GM12864 (cell line): ENCODE results near the gene TBC1D10B.
A peak's percentile ranks its signal among the peaks of the same experiment; 100 is the strongest.

Source experiments
- DNase-seq: peaks from one replicate; pipeline ENCODE4 v3.0.0-alpha.2; 2011; ENCODE audit warnings: low read depth
- H3K4me3 ChIP-seq: 2 replicates; pipeline ENCODE4 v1.5.1; 2011; ENCODE audit warnings: mild to moderate bottlenecking, low read depth, low read length, control low read depth
- CTCF ChIP-seq: IDR thresholded peaks from 2 replicates; pipeline ENCODE4 v1.5.1; 2011; ENCODE audit warnings: low read depth, mild to moderate bottlenecking, moderate library complexity, low read length, control low read depth, inconsistent platforms; ENCODE audit errors: missing control alignments

Gene TBC1D10B

GRCh38 chr16:30352488-30353401, 17.5 kb downstream of the TBC1D10B start:
- H3K4me3 ChIP-seq: no peak overlapping the region
- TF ChIP-seq CTCF: peak; percentile 29
- DNase-seq: no peak

- no peak overlapping the region for H3K4me3 ChIP-seq
- DNase-seq: no peak
- TF ChIP-seq CTCF: no peak
Observed at GRCh38 chr16:30351586-30352419, 18.5 kb downstream of the TBC1D10B start.

- TF ChIP-seq CTCF: no peak
- DNase-seq: no peak
- H3K4me3 ChIP-seq: no peak overlapping the region
Observed at GRCh38 chr16:30351001-30351441, 19.3 kb downstream of the TBC1D10B start.

GRCh38 chr16:30350134-30350871, 20.0 kb downstream of the TBC1D10B start:
- no peak for TF ChIP-seq CTCF
- peak; percentile 82 for DNase-seq
- H3K4me3 ChIP-seq: no peak overlapping the region

GRCh38 chr16:30349675-30350074, 20.6 kb downstream of the TBC1D10B start:
- DNase-seq: no peak
- TF ChIP-seq CTCF: no peak

GRCh38 chr16:30348929-30349328, 21.4 kb downstream of the TBC1D10B start:
- no peak for DNase-seq
- no peak overlapping the region for H3K4me3 ChIP-seq
- no peak for TF ChIP-seq CTCF

More at GRCh38 chr16:30349675-30350074, 20.6 kb downstream of the TBC1D10B start:
- no peak overlapping the region for H3K4me3 ChIP-seq
